HG03097 (cell line): Measurements from ENCODE around the gene ANO2.

Source experiments
- ATAC-seq: cut with Tn5 transposase; IDR thresholded peaks from one replicate; pipeline ENCODE4 v1.9.1; 2021; ENCODE audit not compliant: unreplicated experiment, low FRiP score

Gene ANO2

DNA sequence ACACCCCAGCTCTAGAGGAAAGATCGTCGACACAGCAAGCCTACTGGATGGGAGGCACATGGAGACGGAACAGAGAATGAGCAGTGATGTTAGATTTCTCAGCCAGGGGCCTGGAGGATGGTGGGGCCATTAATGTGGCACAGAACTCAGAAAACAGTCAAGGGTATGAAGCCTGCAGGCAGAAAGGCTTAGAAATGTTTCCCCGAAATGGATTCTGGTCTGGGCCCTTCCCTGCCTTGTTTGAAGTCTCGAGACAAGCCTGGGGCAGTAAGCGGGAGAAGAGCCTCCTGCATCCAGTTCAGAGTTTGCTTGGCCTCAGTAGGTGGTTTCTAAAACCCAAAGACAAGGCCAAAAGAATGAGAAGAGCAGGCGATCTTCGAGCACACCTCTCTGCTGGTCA, 354.7 kb downstream of the ANO2 start:
- ATAC-seq, result no peak

DNA sequence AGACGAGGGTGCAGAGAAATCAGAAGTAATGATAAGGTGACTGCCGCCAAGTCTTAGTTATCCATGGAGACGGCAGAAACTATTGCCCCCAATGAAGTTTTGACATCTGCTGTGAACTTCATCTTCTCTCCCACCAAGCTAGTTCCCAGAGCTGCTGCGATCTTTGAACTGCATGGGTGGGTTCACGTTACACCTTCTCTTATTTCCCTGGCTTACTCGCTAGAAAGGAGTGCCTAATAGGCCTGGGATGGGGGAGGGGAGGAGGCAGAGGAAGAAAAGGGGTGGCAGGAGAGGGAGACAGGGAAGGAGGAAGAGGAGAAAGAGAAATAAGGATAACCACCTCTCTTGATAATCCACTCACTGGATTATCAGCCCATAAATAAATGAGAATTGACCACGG, 356.0 kb downstream of the ANO2 start:
- no peak for ATAC-seq

GRCh38 chr12:5588591-5588990, 356.5 kb downstream of the ANO2 start:
- ATAC-seq, result no peak

DNA sequence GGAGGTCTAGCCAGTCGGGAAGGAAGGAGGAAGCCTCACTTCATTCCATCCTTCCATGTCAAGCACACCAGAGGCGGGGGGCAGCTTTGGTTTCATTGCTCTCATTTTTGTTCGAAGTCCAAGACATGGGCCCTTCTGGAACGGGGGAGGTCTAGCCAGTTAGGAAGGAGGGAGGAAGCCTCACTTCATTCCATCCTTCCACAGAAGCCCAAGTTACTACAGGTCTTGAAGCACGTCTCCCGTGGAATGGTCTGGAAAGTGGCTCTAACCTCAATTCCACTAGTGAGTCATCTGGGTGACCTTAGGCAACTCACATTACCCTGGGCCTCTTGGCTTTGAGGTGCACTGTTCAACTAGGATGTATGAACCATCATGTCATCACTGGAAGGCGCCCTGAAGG, 356.9 kb downstream of the ANO2 start:
- no peak for ATAC-seq

DNA sequence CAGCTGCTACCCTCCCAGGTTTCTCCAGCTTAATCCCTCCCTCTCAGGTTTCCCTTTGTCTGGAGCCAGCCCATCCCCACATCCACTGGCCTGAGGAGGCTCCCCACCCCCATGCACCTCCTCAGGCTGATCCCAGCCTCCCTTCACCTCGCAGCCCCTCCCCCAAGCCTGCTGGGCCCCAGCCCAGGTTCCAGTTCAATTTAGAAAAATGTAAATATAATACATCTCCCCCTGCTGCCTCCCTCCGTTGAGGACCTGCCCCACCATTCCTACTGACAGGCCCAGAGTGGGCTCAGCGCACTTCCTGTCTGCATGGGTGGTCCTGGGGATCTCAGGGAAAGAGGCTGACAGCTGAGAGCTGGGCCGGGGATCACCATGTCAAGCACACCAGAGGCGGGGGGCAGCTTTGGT, 357.3 kb downstream of the ANO2 start:
- no peak for ATAC-seq

DNA sequence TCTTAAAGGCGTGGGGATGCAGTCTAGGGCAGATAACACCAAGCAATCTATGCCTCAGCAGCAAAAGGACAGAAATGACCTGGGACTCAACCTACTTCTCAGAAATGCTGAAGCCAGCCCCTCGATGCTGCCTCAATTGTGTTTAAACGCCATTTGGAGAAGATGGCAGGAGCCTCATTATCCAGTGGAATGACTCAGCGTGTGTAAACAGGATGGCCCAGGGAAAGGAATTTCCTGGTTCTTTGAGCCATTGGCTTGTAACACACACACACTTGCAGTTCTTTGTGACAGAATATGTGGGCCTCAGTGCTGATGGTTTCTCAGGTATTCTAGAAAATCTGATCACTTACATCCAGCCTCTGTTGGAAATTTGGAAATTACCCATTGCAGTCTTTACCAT, 358.9 kb downstream of the ANO2 start:
- ATAC-seq, result no peak

DNA sequence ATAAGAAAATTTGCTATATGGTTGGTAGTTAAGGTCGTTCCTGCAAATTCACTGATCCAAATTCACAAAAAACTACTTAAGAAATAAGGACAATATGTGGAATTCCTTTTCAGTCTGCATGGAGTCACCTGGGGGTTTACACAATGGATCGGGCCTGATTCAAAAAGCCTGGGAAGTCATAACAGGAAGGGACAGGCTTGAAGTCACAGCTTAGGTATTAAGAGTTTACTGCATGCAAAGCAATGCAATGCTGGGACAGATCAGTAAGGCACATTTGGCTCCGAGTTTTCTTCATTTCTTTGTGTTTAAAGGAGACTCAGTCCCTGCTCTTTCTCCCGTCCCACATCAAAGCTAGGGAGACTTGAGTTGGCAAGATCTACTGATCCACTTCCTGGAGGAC, 359.9 kb downstream of the ANO2 start:
- ATAC-seq, result no peak

DNA sequence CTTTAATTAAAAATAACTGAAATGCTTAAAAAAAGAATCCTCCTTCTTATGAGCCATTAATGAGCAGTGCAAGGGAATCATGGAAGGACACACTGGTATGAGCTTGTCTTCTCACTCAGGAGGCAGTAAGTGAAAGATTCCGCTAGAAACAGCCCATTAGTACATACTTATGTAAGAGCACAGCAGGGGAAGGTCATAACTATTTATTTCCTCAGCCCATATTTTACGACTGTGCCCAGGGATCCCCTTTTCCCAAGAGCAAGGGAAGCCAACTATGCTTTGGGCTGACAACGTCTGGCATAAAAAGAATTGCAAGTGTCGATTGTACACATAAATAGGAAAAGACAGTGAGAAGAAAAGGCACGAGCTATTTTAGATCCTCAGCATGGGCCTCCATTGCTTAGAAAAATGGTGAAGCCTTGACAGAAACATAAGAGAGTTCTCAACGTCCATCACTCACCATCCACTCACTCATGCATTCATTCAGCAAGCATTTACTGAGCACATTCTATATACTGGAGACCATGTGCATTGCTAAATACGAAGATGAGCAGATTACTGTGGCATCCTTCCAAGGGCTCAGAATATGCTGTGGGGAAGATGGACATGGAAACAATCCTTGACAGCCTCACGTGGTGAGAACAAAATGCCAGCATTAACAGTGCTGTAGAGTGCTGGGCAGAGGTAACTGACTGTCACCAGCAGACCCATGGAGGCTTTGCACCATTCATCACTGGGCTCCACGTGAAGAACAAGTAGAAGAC, 360.5 kb downstream of the ANO2 start:
- ATAC-seq, result no peak

- no peak for ATAC-seq
Measured at GRCh38 chr12:5582541-5582940, 362.5 kb downstream of the ANO2 start.

DNA sequence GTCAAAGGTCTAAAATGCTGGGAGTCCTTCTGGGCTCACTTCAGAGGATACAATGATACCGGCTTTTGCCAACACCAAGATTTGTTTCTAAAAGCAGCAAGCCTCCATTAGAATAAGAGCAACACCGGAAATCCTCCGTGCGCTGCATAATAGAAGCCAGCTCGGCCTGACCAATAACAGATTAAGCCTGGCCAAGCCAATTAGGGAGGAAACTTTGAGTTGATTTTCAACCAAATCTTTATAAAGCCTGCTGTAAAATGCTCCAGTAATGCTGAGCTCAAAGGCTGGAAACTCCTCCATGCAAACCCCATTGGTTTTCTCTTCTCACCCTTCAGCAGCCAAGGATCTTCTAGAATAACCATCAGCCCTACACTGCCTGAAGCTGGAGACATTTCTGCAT, 363.0 kb downstream of the ANO2 start:
- ATAC-seq, result no peak

- no peak for ATAC-seq
Measured at GRCh38 chr12:5581616-5582015, 363.4 kb downstream of the ANO2 start.

DNA sequence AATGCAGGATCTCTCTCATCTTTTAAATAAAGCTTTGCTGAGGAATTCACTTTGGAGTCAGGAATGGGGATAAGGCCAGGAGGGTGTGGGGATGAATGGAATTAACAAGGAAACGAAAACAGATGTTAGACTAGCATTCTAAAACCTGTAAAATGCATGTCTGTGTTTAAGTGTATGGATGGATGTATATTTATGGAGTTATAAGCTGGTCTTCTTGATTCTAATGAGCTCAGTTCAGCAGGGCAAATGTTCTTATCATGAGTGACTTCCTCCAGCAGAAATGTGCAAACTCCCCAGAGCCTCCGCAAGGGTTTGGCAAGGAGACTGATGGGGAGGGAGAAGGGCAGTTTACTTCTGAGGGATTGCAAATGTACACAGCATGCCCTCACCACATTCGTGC, 364.0 kb downstream of the ANO2 start:
- no peak for ATAC-seq

DNA sequence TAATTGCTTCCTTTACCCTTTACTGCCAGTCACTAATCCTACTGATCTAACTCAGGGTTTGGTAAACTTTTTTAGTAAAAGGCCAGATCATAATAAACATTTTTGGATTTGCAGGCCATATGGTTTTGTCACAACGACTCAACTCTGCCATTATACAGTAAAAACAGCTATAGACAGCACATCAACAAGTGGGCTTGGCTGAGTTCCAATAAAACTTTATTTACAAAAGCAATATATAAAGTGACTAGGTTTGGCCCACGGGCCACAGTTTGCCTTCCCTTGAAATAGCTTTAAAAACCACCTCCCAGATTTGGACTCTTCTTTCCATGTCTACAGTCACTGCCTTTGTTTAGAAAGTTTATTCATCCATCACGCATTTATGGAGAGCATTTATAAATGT, 366.3 kb downstream of the ANO2 start:
- no peak for ATAC-seq

- no peak for ATAC-seq
Measured at GRCh38 chr12:5577741-5578140, 367.3 kb downstream of the ANO2 start.

DNA sequence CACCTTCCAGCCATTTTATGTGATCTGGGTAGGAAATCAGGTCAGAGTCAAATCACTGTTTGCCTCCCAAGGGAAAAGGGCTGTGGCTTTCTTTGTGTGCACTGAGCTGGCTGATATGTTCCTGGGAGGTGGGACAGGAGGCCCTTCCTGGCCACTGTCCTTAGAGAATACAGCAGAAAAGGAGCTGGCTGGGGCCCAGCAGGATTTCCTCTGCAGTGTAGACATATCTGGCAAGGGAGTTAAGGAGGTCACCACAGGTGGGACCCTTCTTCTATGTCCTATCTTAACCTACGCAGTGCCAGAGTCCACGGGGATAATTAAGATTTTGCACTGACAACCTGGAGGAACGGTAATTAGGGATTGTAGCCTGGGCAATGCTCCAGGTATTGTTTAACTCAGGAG, 367.8 kb downstream of the ANO2 start:
- ATAC-seq, result no peak

DNA sequence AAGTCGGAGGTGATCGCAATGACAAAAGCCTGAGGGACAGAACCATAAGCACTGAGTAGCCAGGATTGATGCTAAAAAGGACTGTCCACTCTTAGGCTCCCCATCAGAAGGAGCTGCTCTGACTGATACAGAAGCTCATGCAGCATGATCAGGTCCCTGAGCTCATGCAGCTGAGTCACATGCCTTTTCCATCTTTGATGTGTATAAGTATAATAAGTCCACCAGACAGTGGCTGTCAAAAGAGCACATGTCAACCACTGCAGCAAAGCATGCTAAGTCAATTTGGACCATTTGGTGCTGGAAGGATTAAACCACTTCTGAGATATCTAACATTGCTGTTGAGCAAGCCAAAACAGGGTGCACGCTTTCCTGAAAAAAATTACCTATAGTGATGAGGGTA, 369.1 kb downstream of the ANO2 start:
- no peak for ATAC-seq

- no peak for ATAC-seq
Measured at GRCh38 chr12:5575232-5575631, 369.8 kb downstream of the ANO2 start.

DNA sequence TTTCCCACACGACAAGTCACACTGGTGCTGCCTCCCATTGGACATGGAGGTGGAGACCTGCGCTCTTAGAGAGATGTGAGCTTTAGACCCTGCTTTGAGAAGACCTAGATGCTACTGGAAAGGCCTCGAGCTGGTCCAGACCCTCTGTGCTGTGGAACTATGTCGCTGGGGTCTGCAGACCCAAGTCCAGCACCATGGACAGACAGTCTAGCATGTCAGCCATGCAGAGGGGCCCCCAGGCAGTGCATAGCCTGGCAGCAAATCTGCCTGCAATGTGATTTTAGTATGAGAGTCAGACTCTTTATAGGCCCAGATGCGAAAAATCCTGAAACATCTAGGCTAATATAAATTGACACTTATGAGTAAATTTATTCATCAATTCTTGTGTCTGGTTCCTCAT, 371.7 kb downstream of the ANO2 start:
- ATAC-seq, result no peak

GRCh38 chr12:5571115-5571514, 373.9 kb downstream of the ANO2 start:
- no peak for ATAC-seq

GRCh38 chr12:5570416-5570815, 374.6 kb downstream of the ANO2 start:
- ATAC-seq, result no peak

GRCh38 chr12:5568325-5568981, 376.6 kb downstream of the ANO2 start:
- no peak for ATAC-seq

DNA sequence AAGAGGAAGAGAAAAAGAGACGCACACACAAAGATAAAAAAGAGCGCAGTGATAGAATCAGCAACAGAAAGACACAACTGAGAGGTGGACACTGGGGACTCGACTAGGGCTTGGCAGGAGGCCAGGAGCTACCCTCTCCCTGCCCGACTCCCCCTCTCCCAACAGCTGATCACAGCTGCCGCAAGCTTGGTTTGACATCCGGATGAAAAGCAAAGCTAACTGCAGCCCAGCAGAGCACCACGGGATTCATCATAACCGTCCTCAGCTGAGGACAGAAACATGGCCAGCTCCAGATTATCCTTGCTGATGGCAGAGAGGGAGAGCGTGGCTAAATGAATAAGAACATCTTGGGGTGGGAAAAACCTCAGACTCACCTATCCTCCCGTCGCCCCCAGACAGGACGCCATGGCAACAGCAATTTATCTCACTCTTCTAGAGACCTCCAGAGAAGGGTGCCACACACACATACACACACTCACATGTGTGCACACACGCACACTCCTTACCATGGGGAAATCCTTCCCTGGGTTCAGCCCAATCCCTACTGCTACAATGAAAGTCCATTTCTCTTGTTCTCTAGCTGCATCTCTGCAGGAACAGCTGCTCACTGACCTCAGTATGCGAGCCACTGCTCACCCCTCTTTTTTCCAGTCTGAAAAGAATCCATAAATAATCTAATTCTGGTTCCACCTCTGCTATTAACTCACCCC, 377.9 kb downstream of the ANO2 start:
- no peak for ATAC-seq
